ENCODE results near the gene CTSE. TPM values are rescaled to one million over a fixed set of nuclear protein-coding genes. Genes with fewer than 3 reads are reported as not detected.
A peak's percentile ranks its signal among the peaks of the same experiment; 100 is the strongest.

CTSE gene
- total RNA-seq, 1 donor from 2014 or later: 42.0 TPM

DNA sequence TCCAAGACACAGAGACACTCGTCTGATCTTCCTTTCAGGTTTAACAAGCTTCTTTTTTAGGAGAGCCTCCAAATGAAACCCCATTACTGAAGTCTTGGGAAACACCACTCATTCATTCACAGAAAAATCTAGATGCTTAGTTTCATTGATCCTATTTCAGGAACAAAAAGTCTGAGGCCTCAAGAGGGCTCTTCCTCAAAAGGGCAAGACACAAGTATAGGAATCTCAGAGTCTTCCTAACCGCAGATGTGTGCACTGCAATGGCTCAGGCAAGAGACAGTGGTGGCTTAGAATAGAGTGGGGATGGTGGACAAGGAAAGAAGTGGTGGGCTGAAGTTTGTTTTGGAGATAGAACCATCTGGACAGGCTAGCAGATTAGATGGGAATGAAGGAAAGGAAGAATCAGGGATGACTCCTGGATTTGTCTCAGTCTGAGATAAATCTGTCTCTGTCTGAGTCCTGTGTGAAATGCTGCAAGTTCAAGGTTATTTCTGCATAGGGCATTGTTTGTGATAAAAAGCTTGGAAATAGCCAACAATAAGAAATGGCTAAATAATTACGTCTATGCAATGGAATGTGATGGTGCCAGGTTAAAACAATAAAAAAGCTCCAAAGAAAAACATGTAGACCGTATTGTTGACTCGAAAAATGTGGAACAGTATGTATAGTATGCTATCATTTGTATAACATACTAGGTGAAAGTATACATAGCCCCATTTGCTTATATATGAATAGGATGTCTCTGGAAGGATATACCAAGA lies 8.9 kb upstream of the CTSE start:
- no peak for DNase-seq (ENCODE audit: extremely low spot score, unreplicated experiment)
- H3K4me1 Mint-ChIP-seq (ENCODE audit: unreplicated experiment): peaks cover 16% of the 10 kb centered on the region
- no peak overlapping the region for H3K27ac Mint-ChIP-seq
- no peak for TF ChIP-seq CTCF (conservative IDR thresholded peaks at IDR 0.05)
- H3K27me3 Mint-ChIP-seq: peaks cover 28% of the 10 kb centered on the region
- H3K4me3 Mint-ChIP-seq: no peak overlapping the region
- H3K36me3 Mint-ChIP-seq: no peaks in the 10 kb centered on the region
- H3K9me3 Mint-ChIP-seq: no peaks in the 10 kb centered on the region

- Mint-ChIP-seq H3K4me1 (ENCODE audit: unreplicated experiment) (peaks cover 13% of the 10 kb centered on the region), H3K4me3 (no peak overlapping the region), H3K9me3 (peaks cover 6% of the 10 kb centered on the region), H3K27ac (no peak overlapping the region), H3K36me3 (no peaks in the 10 kb centered on the region), H3K27me3 (peaks cover 25% of the 10 kb centered on the region)
- DNase-seq (ENCODE audit: extremely low spot score, unreplicated experiment): no peak
- TF ChIP-seq CTCF (conservative IDR thresholded peaks at IDR 0.05): peak; percentile 86
Observed at GRCh38 chr1:206030714-206031113, 7.0 kb upstream of the CTSE start.

- peaks cover 8% of the 10 kb centered on the region for H3K9me3 Mint-ChIP-seq
- TF ChIP-seq CTCF (conservative IDR thresholded peaks at IDR 0.05): no peak
- no peak for DNase-seq (ENCODE audit: extremely low spot score, unreplicated experiment)
- H3K4me1 Mint-ChIP-seq (ENCODE audit: unreplicated experiment): peaks cover 11% of the 10 kb centered on the region
- H3K36me3 Mint-ChIP-seq: no peaks in the 10 kb centered on the region
- no peak overlapping the region for H3K27ac Mint-ChIP-seq
- no peak overlapping the region for H3K4me3 Mint-ChIP-seq
- peaks cover 25% of the 10 kb centered on the region for H3K27me3 Mint-ChIP-seq
Observed at GRCh38 chr1:206030191-206030590, 6.5 kb upstream of the CTSE start.

DNA sequence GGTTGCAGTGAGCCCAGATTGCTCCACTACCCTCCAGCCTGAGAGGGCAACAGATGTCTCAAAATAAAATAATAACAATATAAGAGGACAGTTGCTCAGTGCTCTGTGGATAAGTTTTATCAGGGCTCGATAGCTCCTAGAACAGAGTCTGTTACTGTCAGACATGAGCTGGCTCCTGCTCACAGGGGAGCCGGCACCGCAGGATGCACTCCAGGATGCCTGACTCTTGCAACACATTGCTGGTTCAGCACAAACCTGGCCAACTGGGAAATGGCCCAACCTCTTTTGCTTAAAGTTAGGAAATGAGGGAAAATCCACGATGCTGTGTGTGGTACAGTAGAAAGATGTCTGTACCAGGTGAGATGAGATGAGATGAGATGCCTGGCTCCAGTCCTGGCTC lies 5.8 kb upstream of the CTSE start:
- peaks cover 8% of the 10 kb centered on the region for H3K9me3 Mint-ChIP-seq
- TF ChIP-seq CTCF (conservative IDR thresholded peaks at IDR 0.05): no peak
- H3K27ac Mint-ChIP-seq: no peak overlapping the region
- no peaks in the 10 kb centered on the region for H3K36me3 Mint-ChIP-seq
- peaks cover 21% of the 10 kb centered on the region for H3K27me3 Mint-ChIP-seq
- H3K4me1 Mint-ChIP-seq (ENCODE audit: unreplicated experiment): peaks cover 6% of the 10 kb centered on the region
- H3K4me3 Mint-ChIP-seq: no peak overlapping the region
- peak; percentile 52 for DNase-seq (ENCODE audit: extremely low spot score, unreplicated experiment)

GRCh38 chr1:206025283-206025820 lies 1.7 kb upstream of the CTSE start:
- peaks cover 13% of the 10 kb centered on the region for H3K9me3 Mint-ChIP-seq
- peaks cover 18% of the 10 kb centered on the region for H3K27me3 Mint-ChIP-seq
- peaks cover 14% of the 10 kb centered on the region for H3K4me1 Mint-ChIP-seq (ENCODE audit: unreplicated experiment)
- H3K27ac Mint-ChIP-seq: no peak overlapping the region
- DNase-seq (ENCODE audit: extremely low spot score, unreplicated experiment): no peak
- no peak overlapping the region for H3K4me3 Mint-ChIP-seq
- H3K36me3 Mint-ChIP-seq: no peaks in the 10 kb centered on the region
- TF ChIP-seq CTCF (conservative IDR thresholded peaks at IDR 0.05): no peak
